HepG2 (cell line): ENCODE measurements around the gene SLC17A9. TPM values are rescaled to one million over a fixed set of nuclear protein-coding genes. Genes with fewer than 3 reads are reported as not detected.

ENCODE experiments used
- BRD4 ChIP-seq: sonication (generic); formaldehyde crosslinking; IDR thresholded peaks from 2 replicates; pipeline ENCODE4 v1.4.0; 2020; ENCODE audit warnings: missing genetic modification reagents
- DNMT3B ChIP-seq: conservative IDR thresholded peaks from 2 replicates; pipeline ENCODE4 v1.6.1; 2016; ENCODE audit warnings: missing biosample characterization, control low read depth
- KDM2A ChIP-seq: sonication (generic); formaldehyde crosslinking; IDR thresholded peaks from 2 replicates; pipeline ENCODE4 v1.4.0; 2020; ENCODE audit warnings: low read depth, missing genetic modification reagents, borderline replicate concordance
- MIER3 ChIP-seq: IDR thresholded peaks from 2 replicates; pipeline ENCODE4 v1.6.1; 2016; ENCODE audit warnings: missing compliant biosample characterization, borderline replicate concordance
- MXI1 ChIP-seq: IDR thresholded peaks from 3 replicates; pipeline ENCODE4 v1.6.1; 2012; ENCODE audit warnings: low read depth, low read length, inconsistent platforms, borderline replicate concordance
- RBM39 ChIP-seq: fragments of 200-400 bp; formaldehyde crosslinking; IDR thresholded peaks from one replicate; pipeline ENCODE4 v1.6.1; 2018; ENCODE audit warnings: antibody characterized with exemption, mild to moderate bottlenecking, low read depth, low read length; ENCODE audit not compliant: poor library complexity, severe bottlenecking
- STAG1 ChIP-seq: sonication (generic); formaldehyde crosslinking; IDR thresholded peaks from 2 replicates; pipeline ENCODE4 v1.4.0; 2020; ENCODE audit warnings: missing genetic modification reagents
- ZFP36L2 ChIP-seq: sonication (generic); formaldehyde crosslinking; IDR thresholded peaks from 2 replicates; pipeline ENCODE4 v1.4.0; 2020; ENCODE audit warnings: missing genetic modification reagents
- ZNF644 ChIP-seq: IDR thresholded peaks from 2 replicates; pipeline ENCODE4 v1.6.1; 2016; ENCODE audit warnings: low read depth
- ZNF724P ChIP-seq: sonication (generic); formaldehyde crosslinking; IDR thresholded peaks from 2 replicates; pipeline ENCODE4 v1.8.0; 2022; ENCODE audit warnings: missing genetic modification reagents, borderline replicate concordance
- polyA plus RNA-seq, 8 experiments: library from polyadenylated mRNA; depleted of rRNA in 3 of 8; stranded (reverse) in 7 of 8; unstranded in 1 of 8; fragments of >200 nt; fragmentation: Illumina TruSeq in 4 of 8; extraction: Trizol in 4 of 8; gene quantifications; 2 replicates each; pipeline versions ENCODE4 v1.2.1 to v1.2.3, GENCODE V29; 2011 to 2016; ENCODE audit warnings: low read depth in 4 of 8, missing spikeins in 1 of 8, mixed read lengths in 1 of 8; ENCODE audit not compliant: insufficient read depth in 1 of 8
- total RNA-seq, 5 experiments: library from RNA; depleted of rRNA; stranded (reverse); fragments of >200 nt; fragmentation: Illumina TruSeq; extraction: Trizol; gene quantifications; 2 replicates each; pipeline ENCODE4 v1.2.3, GENCODE V29; 2016; ENCODE audit warnings: low read depth in 1 of 5
- TF ChIP-seq, protein P1 (sequence below): sonication (generic); formaldehyde crosslinking; IDR thresholded peaks from 2 replicates; pipeline ENCODE4 v1.5.0; 2020; ENCODE audit warnings: missing genetic modification reagents, mild to moderate bottlenecking, borderline replicate concordance
- TF ChIP-seq, protein P2 (sequence below): sonication (generic); formaldehyde crosslinking; IDR thresholded peaks from 2 replicates; pipeline ENCODE4 v1.5.1; 2020; ENCODE audit warnings: missing genetic modification reagents, mild to moderate bottlenecking, borderline replicate concordance
- TF ChIP-seq, protein P3 (sequence below): sonication (generic); formaldehyde crosslinking; IDR thresholded peaks from 2 replicates; pipeline ENCODE4 v1.4.0; 2020; ENCODE audit warnings: missing genetic modification reagents
- TF ChIP-seq, protein P4 (sequence below): sonication (generic); formaldehyde crosslinking; IDR thresholded peaks from 2 replicates; pipeline ENCODE4 v1.5.1; 2020; ENCODE audit warnings: mild to moderate bottlenecking, missing genetic modification reagents, moderate library complexity

Gene SLC17A9
- total and polyA plus RNA-seq, 2 of the 13 experiments (the other 11 are each of a cell fraction or from before 2014, with no cell fraction given), result 110 to 191 TPM

DNA sequence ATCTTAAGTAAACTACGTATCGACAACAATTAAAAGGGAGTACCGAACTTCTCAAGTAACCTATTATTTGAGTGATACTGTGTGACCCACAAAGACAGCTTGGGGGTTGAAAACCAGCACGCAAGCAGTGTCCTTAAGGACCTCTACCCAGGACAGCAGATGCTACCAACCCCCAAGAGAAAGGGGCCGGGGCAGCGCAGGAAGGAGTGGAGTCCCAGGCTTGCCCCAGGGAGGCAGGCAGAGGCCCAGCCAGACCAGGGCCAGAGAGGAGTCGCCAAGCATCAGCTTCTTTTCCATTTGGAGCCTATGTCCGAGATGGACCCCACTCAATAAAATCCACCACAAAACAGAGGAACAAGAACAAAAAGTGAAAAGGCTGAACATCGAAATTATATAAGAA, 38.1 kb upstream of the SLC17A9 start (continued):
- no peak for TF ChIP-seq MIER3 (CRISPR knock-in tag)
- no peak for TF ChIP-seq STAG1
- TF ChIP-seq RBM39, result no peak
- TF ChIP-seq, protein P1, sequence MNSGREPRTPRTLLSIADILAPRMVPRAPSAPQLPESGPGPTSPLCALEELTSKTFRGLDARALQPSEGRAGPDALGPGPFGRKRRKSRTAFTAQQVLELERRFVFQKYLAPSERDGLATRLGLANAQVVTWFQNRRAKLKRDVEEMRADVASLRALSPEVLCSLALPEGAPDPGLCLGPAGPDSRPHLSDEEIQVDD (CRISPR knock-in tag), result no peak
- TF ChIP-seq, protein P2, sequence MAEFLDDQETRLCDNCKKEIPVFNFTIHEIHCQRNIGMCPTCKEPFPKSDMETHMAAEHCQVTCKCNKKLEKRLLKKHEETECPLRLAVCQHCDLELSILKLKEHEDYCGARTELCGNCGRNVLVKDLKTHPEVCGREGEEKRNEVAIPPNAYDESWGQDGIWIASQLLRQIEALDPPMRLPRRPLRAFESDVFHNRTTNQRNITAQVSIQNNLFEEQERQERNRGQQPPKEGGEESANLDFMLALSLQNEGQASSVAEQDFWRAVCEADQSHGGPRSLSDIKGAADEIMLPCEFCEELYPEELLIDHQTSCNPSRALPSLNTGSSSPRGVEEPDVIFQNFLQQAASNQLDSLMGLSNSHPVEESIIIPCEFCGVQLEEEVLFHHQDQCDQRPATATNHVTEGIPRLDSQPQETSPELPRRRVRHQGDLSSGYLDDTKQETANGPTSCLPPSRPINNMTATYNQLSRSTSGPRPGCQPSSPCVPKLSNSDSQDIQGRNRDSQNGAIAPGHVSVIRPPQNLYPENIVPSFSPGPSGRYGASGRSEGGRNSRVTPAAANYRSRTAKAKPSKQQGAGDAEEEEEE, result no peak
- TF ChIP-seq, protein P3, sequence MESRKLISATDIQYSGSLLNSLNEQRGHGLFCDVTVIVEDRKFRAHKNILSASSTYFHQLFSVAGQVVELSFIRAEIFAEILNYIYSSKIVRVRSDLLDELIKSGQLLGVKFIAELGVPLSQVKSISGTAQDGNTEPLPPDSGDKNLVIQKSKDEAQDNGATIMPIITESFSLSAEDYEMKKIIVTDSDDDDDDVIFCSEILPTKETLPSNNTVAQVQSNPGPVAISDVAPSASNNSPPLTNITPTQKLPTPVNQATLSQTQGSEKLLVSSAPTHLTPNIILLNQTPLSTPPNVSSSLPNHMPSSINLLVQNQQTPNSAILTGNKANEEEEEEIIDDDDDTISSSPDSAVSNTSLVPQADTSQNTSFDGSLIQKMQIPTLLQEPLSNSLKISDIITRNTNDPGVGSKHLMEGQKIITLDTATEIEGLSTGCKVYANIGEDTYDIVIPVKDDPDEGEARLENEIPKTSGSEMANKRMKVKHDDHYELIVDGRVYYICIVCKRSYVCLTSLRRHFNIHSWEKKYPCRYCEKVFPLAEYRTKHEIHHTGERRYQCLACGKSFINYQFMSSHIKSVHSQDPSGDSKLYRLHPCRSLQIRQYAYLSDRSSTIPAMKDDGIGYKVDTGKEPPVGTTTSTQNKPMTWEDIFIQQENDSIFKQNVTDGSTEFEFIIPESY (CRISPR knock-in tag), result 0 out of 2 replicates have a peak, but pooled peaks have one; percentile 11
- TF ChIP-seq DNMT3B, result no peak
- TF ChIP-seq ZNF724P (CRISPR knock-in tag), result no peak
- TF ChIP-seq BRD4, result no peak
- 0 out of 3 replicates have a peak, but pooled peaks have one; percentile 7 for TF ChIP-seq MXI1
- TF ChIP-seq KDM2A (CRISPR knock-in tag), result peak; percentile 27; the same call in 1 of the 2 replicates
- TF ChIP-seq ZNF644 (CRISPR knock-in tag), result no peak
- TF ChIP-seq, protein P4, sequence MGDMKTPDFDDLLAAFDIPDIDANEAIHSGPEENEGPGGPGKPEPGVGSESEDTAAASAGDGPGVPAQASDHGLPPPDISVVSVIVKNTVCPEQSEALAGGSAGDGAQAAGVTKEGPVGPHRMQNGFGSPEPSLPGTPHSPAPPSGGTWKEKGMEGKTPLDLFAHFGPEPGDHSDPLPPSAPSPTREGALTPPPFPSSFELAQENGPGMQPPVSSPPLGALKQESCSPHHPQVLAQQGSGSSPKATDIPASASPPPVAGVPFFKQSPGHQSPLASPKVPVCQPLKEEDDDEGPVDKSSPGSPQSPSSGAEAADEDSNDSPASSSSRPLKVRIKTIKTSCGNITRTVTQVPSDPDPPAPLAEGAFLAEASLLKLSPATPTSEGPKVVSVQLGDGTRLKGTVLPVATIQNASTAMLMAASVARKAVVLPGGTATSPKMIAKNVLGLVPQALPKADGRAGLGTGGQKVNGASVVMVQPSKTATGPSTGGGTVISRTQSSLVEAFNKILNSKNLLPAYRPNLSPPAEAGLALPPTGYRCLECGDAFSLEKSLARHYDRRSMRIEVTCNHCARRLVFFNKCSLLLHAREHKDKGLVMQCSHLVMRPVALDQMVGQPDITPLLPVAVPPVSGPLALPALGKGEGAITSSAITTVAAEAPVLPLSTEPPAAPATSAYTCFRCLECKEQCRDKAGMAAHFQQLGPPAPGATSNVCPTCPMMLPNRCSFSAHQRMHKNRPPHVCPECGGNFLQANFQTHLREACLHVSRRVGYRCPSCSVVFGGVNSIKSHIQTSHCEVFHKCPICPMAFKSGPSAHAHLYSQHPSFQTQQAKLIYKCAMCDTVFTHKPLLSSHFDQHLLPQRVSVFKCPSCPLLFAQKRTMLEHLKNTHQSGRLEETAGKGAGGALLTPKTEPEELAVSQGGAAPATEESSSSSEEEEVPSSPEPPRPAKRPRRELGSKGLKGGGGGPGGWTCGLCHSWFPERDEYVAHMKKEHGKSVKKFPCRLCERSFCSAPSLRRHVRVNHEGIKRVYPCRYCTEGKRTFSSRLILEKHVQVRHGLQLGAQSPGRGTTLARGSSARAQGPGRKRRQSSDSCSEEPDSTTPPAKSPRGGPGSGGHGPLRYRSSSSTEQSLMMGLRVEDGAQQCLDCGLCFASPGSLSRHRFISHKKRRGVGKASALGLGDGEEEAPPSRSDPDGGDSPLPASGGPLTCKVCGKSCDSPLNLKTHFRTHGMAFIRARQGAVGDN, result 0 out of 2 replicates have a peak, but pooled peaks have one; percentile 30
- TF ChIP-seq ZFP36L2 (CRISPR knock-in tag), result no peak
